ENCODE results near the gene DDX23.

- TF ChIP-seq BHLHE40 (IDR thresholded peaks at IDR 0.05; ENCODE audit: low read depth, low read length), result no peak
- TF ChIP-seq SMC3 (IDR thresholded peaks at IDR 0.05; ENCODE audit: low read depth, low read length), result no peak
- no peak for TF ChIP-seq RAD21 (IDR thresholded peaks at IDR 0.05; ENCODE audit: low read length)
- TF ChIP-seq CEBPB (IDR thresholded peaks at IDR 0.05; ENCODE audit: low read depth, low read length), result no peak
- TF ChIP-seq ELK1 (IDR thresholded peaks at IDR 0.05; ENCODE audit: borderline replicate concordance, low read depth, low read length), result no peak
- TF ChIP-seq CTCF (conservative IDR thresholded peaks at IDR 0.05; ENCODE audit: low read depth, low read length), result no peak
- no peak for TF ChIP-seq POLR2A (IDR thresholded peaks at IDR 0.05; ENCODE audit: low read depth, low read length)
Observed at GRCh38 chr12:48827026-48827425, 24.9 kb downstream of the DDX23 start.
